ENCODE data around the gene ZDHHC11.
"Not testable (repeated sequence)": the region's sequence is repeated elsewhere in the genome, so short reads cannot be mapped to it uniquely, and the experiment has no call there.

DNA sequence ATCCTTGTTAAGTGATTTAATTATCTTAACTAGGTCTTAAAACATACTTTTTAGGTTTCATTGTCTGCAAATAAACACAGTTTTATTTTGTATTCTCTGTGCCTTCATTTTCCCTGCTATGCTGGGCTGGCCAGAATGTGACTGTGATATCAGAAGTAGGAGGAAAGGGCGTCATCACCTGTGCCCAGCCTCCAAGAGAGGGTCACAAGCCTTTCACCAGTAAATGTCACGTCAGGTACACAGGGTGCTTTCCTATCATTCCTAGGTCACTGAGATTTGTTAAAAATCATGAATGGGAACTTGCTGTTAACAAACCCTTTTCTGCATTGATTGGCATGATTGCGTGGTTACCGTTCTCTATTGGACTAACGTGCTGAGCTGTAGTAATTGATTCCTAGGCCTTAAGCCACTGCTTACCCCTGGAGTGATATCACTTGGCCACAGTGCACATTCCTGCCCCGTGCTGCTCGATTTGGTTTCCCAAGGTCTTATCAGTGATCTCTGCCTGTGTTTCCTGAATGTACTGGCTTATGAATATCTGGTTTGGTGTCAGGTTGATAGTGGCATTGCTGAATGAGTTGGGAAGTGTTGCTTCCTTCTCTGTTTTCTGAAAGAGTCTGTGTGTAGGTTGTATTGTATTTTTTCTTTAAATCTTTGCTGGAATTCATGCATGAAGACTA is 14.7 kb downstream of the ZDHHC11 start:
- TF ChIP-seq POLR2A (IDR thresholded peaks at IDR 0.05) = not testable (repeated sequence)
- TF ChIP-seq, protein P1, sequence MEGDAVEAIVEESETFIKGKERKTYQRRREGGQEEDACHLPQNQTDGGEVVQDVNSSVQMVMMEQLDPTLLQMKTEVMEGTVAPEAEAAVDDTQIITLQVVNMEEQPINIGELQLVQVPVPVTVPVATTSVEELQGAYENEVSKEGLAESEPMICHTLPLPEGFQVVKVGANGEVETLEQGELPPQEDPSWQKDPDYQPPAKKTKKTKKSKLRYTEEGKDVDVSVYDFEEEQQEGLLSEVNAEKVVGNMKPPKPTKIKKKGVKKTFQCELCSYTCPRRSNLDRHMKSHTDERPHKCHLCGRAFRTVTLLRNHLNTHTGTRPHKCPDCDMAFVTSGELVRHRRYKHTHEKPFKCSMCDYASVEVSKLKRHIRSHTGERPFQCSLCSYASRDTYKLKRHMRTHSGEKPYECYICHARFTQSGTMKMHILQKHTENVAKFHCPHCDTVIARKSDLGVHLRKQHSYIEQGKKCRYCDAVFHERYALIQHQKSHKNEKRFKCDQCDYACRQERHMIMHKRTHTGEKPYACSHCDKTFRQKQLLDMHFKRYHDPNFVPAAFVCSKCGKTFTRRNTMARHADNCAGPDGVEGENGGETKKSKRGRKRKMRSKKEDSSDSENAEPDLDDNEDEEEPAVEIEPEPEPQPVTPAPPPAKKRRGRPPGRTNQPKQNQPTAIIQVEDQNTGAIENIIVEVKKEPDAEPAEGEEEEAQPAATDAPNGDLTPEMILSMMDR (IDR thresholded peaks at IDR 0.05) = not testable (repeated sequence)
